Stimulated activated CD8-positive, alpha-beta memory T cell treated with anti-CD3 and anti-CD28 coated beads, Interleukin-12 subunit alpha, Interleukin-12 subunit beta, amount 100 ng/mL, for 24 hours (primary cell): Measurements from ENCODE around the gene PDIA2.
A peak's percentile ranks its signal among the peaks of the same experiment; 100 is the strongest.
"Not testable (repeated sequence)": the region's sequence is repeated elsewhere in the genome, so short reads cannot be mapped to it uniquely, and the experiment has no call there.

Experiments used
- DNase-seq: peaks from one replicate; pipeline ENCODE4 v3.0.0-alpha.2; 2020; ENCODE audit errors: extremely low read depth

PDIA2 gene, protein sequence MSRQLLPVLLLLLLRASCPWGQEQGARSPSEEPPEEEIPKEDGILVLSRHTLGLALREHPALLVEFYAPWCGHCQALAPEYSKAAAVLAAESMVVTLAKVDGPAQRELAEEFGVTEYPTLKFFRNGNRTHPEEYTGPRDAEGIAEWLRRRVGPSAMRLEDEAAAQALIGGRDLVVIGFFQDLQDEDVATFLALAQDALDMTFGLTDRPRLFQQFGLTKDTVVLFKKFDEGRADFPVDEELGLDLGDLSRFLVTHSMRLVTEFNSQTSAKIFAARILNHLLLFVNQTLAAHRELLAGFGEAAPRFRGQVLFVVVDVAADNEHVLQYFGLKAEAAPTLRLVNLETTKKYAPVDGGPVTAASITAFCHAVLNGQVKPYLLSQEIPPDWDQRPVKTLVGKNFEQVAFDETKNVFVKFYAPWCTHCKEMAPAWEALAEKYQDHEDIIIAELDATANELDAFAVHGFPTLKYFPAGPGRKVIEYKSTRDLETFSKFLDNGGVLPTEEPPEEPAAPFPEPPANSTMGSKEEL

DNA sequence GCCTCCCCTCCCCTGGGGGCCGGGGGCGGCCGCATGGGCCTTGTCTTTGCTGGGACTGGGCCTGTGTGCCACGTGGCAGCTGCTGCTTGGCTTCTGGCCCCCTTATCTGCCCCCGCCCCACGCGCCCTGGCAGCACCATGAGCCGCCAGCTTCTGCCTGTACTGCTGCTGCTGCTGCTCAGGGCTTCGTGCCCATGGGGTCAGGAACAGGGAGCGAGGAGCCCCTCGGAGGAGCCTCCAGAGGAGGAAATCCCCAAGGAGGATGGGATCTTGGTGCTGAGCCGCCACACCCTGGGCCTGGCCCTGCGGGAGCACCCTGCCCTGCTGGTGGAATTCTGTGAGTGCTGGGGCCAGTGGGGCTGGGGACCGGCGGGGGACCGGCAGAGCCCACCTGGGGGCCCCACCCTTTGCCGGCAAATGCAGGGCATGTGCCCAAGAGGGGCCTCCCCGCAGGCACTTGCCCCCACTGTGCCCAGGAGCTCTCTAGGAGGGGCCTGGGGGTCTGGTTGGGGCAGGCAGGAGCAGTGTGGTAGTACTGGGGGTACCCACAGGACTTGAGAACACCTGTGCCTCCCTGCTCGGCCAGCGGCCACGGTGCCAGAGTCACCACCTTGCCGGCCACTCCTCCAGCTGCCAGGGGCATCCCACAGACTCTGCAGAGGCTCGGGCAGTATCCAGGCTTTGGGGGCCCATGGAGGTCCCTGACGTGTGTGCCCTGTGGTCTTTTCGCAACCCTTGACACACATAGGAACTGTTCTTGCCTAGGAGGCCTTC, at the start of gene PDIA2:
Gene PDIA2, plus strand, starts transcription at position 132 of the 773 bp plus-strand sequence. Its CDS starts 6 bp downstream, at position 138.
- DNase-seq, result no peak

DNA sequence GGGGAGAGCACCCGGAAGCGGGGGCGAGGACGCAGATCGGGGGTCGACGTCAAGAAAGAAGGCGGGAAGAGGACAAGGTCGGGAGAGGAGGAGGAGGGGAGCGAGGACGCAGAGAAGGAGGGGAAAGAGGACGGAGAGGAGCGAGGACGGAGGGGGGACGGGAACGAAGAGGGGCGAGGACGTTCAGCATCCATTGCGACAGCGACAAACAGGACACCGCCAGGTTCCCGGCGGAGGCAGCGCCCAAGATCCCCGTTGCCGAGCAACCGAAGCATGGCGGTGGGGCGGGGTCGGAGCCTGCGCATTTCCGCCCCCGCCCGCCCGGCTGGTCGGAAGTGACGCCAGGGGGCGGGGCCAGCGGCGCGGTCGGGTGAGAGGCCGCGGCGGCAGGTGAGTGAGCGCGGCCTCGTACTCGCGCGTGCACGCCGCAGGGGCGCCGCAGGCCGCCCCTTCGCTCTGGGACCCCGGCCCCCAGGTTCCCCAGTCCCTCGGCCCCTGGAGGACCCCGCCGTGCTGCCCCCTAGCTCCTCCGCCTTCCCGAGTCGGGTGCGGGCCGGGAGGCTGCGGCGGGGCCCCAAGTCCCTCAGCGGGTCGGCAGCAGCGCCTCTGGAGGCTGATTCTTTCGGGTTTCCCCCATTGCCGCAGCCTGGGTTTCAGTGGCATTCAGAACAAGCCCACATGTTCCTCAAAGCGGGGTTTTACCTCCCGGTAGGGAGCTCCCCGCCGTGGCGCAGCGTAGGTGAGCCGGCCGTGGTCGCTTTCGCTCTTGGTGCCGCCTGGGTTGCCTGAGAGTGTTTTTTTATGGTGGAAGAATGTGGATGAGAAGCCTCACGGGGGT, 48.3 kb upstream of the PDIA2 start, which contains the start of gene FAM234A:
Gene FAM234A, plus strand, starts transcription at position 354 of the 838 bp plus-strand sequence. CDS start 19,593 bp downstream, outside the sequence.
- peak; percentile 87 for DNase-seq

DNA sequence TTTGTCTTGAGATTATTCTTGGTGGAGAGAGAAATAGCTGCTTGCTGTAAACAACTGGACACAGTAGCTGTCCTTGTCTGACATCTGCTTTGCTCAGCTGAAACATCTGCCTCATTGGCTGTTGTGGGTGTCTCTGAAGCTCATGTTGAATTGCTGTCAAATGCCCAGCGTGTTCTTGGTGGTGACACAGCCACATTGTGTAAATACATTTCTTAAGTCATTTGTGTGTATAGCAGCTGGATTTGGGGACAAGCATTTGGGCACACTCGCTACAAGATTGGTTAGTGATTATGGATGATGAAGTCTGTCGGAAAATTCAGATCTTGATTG, 43.1 kb upstream of the PDIA2 start:
- DNase-seq, result no peak

DNA sequence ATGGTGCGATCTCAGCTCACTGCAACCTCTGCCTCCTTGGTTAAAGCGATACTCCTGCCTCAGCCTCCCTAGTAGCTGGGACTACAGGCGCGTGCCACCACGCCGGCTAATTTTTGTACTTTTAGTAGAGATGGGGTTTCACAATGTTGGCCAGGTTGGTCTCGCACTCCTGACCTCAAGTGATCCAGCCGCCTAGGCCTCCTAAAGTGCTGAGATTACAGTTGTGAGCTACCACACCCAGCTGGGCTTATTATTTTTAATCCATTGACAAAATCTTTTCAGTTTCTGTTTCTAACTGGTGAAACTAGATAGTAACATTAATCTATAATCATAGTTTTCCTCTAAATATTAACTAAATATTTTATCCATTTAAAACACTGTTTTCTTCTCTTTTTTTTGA, 42.4 kb upstream of the PDIA2 start:
- DNase-seq, result no peak

DNA sequence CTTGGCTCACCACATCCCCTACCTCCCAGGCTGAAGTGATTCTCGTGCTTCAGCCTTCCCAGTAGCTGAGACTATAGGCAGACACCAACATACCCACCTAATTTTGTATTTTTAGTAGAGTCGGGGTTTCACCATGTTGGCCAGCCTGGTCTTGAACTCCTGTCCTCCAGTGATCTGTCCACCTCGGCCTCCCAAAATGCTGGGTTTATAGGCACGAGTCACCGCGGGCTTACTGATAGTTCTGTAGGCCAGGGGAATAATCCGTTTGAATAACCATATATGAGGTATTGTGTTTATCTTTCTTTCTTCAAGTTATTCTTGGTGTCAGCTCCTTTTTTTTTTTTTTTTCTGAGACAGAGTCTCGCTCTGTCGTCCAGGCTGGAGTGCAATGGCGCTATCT, 40.7 kb upstream of the PDIA2 start:
- no peak for DNase-seq

DNA sequence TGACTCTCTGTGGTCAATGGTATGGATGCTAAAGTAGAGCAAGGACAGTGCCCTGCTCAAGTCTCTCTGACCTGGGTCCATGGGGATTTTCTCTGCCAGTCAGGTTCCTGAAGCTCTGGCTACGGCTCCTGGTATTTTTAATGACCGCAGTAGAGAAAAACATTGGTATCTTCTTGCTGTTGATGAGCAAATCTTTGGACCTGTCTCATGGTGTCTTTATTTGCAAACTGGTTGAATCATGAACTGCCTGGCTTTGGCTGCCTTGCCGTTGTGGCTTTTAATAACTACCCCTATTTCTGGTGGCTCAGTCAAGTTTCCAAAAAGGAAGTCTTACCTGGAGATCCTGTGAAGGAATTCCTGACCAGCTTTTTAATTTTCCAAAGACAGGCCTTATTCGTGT, 39.6 kb upstream of the PDIA2 start:
- no peak for DNase-seq

DNA sequence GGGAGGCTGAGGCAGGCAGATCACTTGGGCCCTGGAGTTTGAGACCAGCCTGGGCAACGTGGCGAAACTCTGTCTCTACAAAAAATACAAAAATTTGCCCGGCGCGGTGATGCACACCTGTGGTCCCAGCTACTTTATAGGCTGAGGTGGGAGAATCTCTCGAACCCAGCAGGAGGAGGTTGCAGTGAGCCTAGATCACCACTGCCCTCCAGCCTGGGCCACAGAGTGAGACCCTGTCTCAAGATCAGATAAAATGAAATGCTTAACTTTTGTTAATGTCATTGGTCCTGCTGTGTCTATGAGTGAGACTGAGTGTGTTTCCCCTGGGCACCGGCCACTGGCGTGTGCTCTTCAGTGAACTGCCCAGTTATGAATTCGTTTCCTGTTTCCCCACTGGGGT, 37.9 kb upstream of the PDIA2 start:
- no peak for DNase-seq

DNA sequence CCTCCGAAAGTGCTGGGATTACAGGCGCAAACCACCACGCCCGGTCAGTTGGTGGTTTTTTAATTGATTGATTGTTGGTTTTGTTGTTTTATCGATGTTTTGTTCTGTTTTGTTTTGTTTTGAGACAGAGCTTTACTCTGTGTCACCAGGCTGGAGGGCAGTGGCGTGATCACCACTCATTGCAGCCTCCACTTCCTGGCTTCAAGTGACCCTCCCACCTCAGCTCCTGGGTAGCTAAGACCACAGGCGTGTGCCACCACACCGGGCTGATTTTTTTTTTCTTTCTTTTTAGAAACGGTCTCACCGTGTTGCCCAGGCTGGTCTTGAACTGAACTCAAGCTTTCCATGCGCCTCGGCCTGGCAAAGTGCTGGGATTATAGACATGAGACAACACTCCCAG, 35.9 kb upstream of the PDIA2 start:
- DNase-seq, result no peak

DNA sequence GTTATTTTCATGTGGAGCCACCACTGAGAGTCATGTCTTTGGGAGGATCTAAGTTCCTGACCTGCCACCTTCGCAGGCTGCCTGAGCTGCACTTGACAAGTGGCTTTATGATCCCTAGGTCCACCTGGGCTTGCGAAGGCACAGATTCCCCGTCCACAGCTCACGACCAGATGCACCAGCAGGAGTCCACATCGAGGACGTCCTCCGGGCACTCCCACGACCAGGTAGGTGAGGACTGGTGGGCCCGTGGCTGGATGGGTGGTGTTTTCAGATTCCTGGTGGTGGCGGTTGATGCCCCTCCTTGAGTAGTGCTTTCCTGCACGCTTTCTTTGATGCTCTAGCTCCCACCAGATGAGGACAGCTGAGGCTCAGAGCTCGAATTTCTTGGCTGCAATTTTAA, 33.5 kb upstream of the PDIA2 start:
- DNase-seq, result no peak

DNA sequence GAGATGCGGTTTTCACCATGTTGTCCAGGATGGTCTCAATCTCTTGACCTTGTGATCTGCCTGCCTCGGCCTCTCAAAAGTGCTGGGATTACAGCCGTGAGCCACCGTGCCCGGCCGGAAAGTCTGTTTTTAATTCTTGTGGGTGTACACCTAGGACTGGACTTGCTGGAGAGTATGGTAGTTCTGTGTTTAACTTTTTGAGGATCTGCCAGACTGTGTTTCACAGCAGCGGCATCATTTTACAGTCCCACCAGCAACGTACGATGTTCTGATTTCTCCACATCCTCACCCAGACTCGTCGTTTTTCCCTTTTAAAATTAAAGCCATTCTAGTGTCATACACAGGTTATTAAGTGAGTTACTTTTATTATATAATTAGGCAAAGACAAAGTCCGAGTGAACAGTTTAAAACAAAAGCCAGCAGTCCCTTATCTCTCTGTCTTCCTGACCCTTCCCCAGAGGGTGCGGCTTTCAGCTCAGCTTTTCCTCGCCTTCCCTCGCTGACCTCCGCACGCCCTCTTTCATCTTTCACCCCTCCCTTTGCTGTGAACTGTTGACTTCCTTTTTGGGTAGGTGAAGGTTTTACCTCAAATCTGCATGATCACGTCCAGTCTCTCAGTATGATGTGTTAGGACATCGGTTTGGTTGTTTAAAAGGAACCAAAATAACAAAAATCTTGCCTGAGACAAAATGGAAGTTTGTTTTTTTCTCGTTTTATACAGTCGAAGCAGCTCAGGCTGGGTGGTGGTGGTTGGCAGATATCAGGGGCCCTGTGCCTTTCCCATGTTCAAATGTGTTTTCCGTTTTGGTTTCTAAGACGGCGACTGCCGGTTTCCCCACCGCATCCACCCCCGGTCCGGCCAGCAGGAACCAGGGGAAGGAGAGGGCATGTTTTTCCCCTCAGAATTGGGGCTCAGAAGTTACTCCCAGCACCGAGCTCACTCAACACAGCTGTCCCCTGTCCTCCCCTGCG, 30.3 kb upstream of the PDIA2 start:
- DNase-seq, result no peak

DNA sequence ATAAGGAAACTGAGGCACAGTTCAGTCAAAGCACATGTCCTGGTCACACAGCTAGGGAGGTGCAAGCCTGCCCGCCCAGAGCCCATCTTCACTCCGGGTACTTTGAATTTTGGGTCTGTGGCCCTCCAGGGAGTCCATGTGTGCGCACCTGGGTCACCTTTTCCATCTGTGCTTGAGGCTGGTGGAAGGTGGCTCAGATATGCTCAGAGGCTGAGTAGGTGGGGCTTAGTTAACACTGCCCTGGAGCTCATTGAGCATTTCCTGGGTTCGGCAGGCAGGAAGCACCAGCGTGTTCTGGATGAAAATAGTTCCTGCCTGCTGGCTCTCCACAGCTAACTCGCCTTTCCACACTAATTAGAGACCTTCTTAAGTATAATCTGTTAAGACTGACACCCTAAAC, 29.1 kb upstream of the PDIA2 start:
- DNase-seq, result no peak

DNA sequence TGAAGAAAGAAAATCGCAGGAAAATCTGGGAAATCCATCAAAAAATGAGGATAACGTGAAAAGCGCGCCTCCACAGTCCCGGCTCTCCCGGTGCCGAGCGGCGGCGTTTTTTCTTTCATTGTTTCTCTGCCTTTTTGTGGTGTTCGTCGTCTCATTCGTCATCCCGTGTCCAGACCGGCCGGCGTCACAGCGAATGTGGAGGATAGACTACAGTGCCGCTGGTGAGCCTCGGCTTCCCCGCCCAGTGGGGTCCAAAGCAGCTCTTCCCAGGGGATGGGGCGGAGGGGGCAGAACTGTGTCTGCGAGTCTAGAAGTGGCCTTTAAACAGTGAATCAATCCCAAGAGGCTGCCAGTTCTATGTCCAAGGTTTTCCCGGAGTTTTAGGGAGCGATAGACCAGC, 28.5 kb upstream of the PDIA2 start:
- DNase-seq, result no peak

DNA sequence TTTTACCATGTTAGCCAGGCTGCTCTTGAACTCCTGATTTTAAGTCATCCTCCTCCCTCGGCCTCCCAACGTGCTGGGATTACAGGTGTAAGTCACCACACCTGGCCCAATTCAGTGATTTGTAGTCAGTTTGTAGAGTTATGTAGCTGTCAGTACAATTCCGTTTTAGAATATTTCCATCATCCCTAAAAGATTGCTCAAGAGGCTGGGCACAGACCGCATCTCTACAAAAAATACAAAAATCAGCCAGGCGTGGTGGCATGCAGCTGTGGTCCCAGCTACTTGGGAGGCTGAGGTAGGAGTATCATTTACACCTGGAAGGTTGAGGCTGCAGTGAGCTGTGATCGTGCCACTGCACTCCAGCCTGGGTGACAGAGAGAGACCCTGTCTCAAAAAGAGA, 27.8 kb upstream of the PDIA2 start:
- DNase-seq, result no peak

DNA sequence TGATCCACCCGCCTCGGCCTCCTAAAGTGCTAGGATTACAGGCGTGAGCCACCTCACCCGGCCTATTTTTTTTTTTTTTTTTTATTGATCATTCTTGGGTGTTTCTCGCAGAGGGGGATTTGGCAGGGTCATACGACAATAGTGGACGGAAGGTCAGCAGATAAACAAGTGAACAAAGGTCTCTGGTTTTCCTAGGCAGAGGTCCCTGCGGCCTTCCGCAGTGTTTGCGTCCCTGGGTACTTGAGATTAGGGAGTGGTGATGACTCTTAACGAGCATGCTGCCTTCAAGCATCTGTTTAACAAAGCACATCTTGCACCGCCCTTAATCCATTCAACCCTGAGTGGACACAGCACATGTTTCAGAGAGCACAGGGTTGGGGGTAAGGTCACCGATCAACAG, 24.9 kb upstream of the PDIA2 start:
- not testable (repeated sequence) for DNase-seq

DNA sequence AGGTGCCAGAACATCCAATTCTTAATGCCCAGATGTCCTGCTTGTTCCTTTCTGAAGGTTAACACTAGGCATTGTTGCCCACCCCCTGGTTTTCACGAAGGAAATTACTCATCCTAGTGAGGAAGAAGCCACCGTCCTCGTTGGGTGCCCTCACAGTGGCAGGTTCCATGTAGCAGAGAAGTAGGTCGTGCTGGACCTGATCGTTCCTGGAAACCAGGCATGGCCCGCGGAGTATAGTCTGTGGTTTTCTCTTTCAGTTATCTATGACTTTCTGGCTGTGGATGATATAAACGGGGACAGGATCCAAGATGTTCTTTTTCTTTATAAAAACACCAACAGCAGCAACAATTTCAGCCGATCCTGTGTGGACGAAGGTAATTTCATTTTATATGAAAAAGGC, 23.7 kb upstream of the PDIA2 start:
- DNase-seq, result no peak

DNA sequence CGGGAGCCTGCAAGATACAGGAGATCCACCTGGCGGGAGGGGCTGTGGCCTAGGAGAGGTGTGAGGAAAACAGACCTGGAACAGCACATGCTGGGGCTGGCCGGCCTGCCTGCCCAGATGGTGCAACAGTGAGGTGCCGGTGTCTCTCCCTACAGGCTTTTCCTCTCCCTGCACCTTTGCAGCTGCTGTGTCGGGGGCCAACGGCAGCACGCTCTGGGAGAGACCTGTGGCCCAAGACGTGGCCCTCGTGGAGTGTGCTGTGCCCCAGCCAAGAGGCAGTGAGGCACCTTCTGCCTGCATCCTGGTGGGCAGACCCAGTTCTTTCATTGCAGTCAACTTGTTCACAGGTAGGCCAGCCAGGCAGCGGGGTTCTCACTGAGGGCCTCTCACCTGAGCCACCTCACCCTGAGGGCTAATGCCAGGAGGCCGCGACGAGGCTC, 23.1 kb upstream of the PDIA2 start:
- DNase-seq, result no peak

DNA sequence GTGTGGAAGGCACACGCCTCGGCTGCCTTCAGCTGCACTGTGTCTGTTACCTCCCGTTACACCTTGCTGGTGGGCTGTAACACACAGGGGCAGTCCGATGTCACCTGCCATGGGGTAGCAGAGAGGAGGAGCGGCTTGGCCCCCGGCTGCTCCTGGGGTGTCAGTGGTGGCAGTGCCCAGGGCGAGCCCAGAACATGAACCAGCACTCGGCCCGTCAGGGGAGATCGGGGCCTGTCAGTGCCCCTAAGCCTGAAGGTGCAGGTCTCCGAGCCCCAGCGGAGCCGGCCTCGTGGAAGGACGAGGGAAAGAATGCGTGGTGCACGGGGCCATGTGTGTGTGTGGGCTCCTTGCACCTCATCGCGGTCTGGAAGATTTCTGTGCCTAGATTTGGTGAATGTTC, 22.6 kb upstream of the PDIA2 start:
- no peak for DNase-seq

DNA sequence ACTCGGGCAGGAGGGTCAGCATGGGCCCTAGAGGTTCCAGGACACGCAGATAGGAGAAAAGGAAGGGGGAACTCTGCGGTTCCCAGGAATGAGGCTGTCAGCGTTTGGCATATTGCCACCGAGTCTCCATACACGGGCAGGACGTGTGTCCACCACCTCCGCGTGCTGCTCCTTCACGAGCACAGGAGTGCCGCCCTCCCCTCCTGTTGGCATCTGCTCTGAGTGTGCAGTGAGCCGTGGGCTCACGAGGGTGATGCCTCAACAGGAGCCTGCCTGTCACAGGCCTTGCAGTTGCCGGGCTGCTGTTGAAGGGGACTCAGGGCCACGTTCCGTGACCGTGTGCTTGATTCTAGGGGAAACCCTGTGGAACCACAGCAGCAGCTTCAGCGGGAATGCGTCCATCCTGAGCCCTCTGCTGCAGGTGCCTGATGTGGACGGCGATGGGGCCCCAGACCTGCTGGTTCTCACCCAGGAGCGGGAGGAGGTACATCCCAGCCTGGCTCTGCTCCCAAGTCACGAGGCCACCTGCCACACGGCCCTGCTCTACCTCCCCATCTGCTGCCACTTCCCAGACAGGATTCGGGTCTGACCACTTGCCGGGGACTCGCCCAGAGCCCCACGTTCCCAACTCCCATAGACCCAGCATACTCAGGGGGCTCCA, 21.8 kb upstream of the PDIA2 start:
- DNase-seq, result no peak

DNA sequence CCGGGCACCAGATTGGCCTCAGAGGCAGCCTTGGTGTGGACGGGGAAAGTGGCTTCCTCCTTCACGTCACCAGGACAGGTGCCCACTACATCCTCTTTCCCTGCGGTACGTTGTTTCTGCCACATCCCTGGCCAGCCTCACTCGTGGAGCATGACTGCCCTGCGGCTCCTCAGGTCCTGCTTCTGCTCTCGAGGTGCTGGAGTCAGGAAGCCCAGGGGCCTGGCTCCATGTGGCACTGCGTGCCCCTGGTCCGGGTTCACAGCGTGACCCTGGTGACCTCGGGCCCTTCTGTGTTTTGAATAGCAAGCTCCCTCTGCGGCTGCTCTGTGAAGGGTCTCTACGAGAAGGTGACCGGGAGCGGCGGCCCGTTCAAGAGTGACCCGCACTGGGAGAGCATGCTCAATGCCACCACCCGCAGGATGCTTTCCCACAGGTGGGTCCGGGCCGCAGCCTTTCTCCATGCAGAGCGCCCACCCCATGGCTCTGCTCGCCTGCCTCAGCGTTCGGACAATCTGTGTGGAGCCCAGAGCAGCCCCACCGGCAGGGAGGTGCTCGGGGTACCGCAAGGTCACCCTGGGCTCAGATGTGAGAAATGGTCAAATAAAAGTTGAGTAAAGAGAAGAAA, 20.7 kb upstream of the PDIA2 start:
- DNase-seq, result no peak
